NCI-H1694 treated with DMSO at 0.1 percent for 48 hours (cell line): Measurements from ENCODE around the gene IRF2.

Experiments used
- DNase-seq: peaks from one replicate; lab custom pipeline; 2025; lab: John Stamatoyannopoulos, UW

The IRF2 gene

DNA sequence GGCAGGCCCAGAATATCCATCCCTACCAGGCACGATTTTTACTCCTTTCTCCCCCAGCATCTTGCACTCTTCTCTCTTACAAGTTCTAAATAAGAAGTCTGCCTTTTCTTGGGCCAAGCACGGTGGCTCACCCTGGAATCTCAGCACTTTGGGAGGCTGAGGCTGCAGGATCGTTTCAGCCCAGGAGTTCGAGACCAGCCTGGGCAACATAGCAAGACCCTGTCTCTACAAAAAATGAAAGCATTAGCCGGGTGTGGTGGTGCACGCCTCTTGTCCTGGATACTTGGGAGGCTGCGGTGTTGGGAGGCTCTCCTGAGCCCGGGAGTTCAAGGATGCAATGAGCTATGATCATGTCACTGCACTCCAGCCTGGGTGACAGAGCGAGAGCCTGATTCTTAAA is 64.8 kb downstream of the IRF2 start:
- DNase-seq: no peak

DNA sequence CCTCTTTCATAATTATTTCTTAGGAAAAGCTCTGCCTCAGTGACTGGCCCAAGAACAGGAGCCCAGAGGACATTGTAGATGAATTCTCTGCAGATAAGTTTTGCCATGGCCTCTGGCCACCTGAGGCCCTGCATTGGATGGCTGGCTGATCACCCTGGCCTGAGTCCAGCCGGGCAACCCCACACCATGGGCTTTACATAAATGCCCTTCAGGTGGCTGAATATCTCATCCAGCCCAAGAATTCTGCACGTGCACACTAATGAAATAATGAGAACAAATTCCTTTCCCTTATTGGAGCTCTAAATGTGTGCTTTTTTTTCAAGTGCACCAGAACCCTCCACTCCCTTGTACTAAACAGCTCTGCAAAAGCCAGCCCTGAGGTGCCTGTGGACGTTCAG is 65.7 kb downstream of the IRF2 start:
- no peak for DNase-seq

DNA sequence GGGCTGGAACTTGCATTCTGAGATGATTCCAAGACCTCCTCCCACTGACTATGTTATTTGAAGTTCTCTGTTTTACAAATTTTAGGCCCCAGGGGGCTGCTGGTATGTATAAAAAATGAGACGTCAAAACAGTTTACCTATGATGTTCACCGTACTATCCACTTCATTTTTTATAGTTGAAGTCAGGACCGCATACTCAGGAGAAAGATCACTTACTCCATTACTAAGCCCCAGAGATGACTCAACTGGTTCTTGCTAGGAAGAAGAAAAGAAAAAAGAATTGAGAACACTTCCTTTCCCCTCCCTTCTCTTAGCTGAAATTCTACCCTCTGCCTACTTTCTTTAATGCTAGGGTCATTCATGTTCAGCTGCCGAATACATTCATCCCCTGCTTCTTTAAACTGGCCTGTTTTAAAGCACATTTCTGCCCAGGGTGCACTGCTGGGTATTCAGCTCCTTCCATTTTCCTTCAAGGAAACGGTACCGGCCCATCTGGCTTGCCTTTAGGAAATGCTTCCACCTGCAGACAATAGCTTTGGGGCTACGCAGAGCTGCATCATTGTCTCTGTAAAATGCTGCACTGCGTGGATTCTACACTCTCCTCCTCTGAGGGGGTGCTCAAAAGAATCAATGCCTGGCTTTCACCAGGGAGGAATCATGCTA is 66.2 kb downstream of the IRF2 start:
- no peak for DNase-seq

DNA sequence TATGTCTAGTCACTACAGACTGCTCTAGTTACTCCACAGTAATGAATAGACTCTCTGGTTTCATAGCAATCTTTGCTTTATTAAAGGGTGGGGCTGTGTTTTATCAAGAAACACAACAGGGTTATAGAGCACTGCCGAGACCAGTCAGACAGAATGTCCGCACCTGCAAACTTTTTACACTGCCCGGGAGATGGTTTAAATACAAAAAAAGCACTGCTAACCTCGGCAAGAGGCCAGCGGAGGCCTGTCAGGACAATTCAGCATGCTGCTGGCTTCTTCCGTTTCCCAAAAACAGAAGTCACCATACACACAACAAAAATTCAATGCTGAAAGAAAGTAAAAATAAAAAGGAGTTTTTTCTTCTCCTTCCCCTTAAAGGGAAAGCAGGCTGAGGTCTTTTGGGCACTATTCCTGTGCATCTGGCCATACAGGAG is 67.4 kb downstream of the IRF2 start:
- no peak for DNase-seq

DNA sequence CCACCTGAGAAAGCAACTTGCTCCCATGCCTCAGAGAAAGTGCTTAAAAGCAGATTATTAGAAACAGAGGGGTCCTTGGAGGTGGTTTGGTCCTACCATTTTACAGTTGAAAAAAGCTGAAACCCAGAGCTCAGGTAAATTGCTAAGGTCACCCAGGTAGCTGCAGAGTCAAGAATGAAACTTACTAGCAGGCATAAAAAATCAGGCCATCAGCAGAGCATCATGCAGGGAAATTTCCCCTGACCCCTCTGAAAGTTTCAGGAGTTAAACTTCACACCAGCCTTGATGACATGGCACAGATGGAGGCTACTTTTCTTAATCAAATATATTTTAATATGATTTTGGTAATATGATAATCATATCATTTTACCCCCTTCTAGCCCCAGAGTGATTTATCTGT is 70.3 kb downstream of the IRF2 start:
- DNase-seq: no peak

DNA sequence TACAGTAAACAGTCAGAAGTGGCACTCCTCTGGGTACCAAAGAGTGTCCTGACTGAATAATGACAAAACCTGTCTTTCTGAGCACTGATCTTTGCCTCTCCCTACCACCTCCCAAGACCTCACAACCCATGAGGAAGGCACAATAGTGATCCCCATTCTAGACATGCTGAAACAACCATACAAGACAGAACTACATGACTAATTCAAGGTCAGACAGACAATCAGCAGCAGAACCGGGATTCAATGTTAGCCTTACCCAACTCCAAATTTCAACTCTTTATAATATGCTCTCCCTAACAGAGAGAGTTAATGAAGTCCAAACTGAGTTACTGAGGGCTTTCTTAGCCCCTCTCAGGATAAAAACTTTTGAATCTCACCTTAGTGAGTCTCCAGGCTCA is 71.0 kb downstream of the IRF2 start:
- DNase-seq: no peak

DNA sequence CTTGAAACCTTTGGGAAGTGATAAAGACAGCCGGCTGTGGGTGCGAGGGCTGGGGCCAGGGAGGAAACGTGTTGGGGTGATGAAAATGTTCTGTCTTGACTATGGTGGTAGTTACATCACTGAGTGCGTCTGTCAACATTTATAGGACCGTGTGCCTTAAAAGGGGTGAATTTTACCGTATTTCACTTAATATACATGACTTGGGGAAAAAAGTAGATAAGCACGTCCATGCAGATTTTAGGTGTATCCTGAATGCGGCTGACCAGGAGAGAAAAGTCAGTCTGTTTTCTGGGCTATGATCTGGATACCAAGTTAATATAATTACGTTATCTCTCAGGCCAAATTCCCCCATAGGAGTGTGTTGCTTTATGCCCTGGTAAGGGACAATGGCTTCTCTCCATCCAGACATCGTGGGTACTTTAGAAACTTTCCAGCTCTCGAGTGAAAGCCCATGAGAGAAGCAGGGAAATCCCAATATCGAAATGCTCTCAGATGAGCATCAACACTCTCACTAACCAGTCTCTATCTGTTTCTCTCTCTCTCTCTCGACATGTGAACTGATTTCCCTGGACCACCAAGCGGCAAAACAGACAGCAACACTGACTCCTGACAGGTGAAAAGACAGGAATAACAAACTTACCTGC is 71.5 kb downstream of the IRF2 start:
- DNase-seq: no peak

DNA sequence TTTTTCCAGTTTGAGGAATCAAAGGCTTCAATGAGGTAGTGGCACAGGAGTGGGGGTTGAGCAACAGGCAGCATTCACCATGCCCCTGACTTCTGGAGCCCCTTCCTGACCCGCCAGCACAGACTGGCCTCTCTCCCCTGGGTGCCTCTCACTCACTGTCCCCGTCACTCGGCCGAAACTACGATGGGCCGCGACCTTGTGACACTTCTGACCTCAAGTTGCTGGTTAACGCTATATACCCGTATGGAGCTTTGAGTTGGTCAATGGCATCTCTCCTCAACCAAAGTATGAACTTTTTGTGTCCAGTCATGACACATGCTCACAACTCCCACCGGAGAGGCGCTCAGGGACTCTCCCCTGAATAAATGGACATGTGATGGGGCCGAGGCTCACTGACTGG is 72.1 kb downstream of the IRF2 start:
- DNase-seq: no peak

DNA sequence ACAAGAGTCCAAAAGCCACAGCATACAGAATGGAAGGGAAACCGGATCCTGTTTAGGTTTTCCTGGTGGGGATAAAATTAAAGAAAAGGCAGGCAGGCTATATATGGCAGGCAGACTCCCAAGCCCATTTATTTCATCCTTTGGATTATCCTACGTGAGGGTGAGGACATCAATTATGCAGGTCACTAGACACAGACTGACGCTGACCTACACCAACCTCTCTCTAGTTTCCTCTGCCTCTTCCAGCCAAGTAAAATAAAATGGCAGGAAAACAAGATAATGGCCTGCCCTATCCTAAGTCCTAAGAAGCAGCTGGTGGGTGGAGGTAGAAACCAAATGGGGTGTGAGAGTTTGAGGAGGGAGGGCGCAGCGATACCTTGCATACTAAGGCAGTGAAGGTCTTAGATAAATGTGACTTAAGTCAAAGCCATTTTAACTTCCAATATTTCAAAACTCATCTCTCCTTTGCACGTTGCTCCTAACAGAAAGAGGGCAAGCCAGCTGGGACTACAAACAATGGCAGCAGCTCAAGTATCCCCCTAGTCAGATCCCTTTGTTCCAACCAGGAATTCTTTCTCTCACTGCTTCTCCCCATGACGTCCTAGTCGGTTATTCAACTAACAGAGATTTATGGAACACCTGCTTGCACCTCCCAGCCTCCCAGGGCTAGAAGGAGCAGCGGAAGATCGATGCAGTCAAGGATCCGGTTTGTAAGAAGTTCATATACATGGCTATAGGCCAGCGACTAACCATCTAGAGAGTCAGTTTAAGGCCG is 72.8 kb downstream of the IRF2 start:
- DNase-seq: no peak

DNA sequence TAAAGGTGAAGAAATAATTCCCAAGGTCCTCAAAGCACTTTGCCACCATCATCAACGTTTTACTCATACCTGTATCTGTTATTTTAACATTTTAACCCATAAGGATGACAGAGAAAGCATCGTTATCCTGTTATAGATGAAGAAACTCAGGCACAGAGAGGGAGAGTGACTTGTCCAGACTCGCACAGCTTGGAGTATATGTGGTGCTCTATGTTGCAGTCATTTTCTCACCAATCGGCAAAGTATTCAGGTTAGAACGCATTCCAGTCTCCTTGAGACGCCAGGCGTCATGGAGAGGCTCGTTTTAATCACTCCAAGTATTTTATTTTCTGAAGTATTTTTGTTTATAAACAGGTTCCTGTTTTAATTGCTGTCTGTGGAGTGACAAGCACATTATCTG is 73.5 kb downstream of the IRF2 start:
- DNase-seq: no peak

DNA sequence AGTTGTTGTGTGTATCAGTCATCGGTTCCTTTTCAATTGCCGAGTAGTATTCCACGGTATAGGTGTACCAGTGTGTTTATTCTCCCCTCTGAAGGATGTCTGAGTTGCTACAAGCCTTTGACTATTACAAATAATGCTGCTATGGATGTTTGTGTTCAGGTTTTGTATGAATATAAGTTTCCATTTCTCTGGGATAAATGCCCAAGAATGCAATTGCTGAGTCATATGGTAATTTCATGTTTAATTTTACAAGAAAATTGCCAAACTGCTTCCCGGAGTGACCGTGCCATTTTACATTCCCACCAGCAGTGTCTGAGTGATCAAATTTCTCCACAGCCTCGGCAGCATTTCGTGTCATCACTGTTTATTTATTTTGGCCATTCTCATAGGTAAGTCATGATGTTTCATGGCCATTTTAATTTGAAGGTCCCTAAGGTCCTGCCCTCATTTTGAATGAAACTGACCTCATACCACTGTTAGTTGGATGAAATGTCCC is 73.9 kb downstream of the IRF2 start:
- no peak for DNase-seq

DNA sequence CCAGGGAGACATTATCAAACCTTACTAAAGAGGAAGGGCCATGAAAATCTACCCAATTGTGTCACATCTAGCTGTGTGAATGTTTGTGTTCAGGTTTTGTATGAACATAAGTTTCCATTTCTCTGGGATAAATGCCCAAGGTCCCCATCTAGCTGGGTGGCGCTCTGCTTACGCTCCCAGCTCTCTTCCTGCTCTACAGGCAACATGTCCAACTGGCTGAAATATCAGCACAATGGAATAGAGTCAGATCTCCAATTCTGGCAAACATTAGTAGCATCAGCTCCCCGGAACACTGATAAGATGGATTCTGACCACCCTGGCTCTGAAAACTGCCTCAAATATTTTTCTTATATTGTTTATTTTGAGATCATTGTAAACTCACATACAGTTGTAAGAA is 74.8 kb downstream of the IRF2 start:
- DNase-seq: no peak

DNA sequence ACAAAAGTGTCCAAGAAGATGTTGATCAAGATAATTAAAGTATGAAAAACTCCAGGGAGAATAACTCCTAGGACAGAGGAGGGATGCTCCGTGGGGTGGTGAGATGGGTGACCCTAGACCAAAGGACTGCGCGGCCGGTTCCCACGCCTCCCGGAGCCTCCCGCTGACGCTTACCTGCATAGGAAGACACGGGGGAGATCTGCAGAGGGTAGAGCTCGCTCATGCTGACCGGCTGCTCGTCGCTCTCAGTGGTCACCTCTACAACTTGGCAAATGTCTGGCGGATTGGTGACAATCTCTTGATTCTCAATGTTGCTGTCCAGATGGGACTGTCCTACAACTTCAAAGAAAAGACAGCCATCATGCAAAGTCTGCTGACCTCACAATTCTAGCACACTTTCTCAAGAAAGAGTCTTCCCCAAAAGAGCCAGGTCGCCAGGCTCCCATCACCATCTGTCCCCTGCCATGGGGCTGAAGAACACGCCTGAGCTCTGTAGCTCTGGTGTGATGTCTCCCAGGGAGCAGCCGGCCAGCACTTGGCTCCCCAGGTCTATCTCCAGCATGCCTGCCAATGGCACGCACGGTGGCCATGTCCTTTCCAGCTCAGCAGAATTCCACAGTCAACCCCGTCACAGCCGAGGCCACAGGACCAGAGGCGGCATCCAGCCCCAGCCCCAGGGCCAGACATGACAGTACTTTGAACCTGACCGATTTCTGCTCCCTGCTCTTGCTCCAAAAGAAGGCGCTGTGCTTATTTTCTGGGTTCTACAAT is 75.4 kb downstream of the IRF2 start:
- DNase-seq: no peak

DNA sequence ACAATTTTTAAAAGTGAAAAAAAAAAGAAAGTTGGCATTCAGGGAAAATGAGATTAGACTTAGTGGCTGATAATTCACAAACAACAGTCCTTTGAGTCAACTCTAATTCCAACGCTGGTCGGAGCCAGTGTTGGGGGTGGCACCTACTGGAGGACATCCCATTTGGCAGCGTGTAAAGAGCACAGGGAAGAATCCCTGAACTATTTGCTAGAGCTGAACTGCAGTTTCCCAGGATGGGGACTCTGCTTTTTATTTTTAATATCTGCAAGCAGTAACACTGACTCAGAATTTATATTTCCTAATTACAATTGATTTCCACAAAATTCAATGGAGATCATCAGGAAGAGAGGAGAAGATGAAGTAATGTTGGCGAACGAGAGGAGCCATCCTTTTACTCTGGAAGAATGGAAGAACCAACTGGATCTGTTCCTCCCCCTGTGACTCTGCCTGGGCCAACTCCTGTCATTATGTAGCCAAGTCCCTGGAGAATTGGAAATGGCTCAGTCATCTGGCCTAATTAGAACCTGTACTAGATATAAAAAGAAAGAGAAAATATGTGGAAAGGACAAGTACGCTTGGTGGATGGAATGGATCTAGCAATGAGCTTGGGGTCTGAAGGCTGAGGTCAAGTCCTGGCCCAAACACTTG is 76.7 kb downstream of the IRF2 start:
- DNase-seq: peak; percentile 31

DNA sequence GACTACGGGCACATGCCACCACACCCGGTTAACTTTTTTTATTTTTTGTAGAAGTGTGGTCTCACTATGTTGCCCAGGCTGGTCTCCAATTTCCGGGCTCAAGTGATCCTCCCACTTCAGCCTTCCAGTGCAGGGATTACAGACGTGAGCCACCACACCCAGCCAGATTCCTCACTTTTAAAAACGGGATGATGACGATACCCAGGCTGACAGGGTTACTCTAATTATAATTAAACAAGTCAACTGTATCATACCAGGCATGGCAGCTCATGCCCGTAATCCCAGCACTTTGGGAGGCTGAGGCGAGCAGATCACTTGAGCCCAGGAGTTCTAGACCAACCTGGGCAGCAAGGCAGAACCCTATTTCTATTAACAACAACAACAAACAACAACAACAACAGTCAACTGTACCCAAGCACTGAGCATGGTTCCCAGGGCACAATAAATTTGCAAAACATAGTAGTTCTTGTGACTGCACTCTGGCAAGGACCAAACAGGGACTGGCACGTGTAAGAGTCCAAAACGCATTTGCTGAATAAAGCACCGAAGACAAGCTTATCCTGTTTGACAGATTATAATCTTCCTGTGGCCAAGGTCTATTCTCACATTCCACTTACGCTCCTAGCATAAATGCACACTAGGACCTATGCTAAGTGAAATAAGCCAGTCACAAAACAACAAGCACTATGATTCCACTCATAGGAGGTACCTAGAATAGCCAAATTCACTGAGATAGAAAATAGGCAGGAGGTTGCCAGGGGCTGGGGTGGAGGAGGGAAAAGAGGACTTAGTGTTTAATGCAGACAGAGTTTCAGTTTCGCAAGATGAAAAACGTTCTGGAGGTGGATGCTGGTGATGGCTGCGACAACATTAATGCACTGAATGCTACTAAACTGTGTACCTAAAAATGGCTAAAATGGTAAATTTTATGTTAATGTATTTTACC is 77.5 kb downstream of the IRF2 start:
- no peak for DNase-seq

DNA sequence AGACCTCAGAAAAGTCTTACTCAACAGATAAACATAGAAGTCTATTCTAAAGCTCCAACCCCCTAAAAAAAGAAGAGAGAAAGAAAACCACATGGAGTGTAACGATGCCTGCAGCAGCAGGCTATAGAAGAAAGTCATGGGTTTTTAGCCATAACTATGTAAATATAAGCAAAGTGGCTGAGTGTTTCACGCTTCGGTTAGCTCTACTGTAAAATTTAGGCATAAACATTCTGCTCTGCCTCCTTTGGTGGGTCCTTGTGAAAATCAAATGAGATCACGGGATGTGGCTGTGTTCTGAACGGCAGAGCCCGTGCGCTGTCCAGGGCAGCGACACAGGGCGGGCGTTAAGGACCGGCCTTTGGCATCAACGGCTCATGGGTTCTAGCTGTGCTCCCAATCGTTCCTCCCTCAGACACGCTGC is 78.4 kb downstream of the IRF2 start:
- no peak for DNase-seq

DNA sequence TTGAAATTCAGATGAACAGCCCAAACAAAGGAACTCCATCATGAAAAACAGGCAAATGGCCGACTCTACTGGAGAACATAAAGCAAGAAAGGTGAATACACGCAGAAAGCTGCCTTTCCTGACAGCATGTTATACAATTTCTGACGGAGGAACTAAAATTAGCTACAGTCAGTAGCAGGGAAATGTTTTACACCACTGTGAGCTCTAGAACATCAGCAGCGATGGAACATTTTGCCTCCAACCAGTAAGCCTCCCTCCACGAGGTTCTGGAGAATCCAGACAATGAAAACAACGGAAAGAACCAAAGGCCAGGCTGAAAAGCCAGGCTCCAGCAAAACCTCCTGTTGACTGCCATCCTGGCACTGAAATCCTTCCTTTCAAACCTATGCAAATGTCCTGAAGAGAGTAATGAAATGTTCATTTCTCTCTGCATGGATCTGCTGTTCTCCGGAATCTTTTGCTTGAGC is 78.9 kb downstream of the IRF2 start:
- DNase-seq: no peak

DNA sequence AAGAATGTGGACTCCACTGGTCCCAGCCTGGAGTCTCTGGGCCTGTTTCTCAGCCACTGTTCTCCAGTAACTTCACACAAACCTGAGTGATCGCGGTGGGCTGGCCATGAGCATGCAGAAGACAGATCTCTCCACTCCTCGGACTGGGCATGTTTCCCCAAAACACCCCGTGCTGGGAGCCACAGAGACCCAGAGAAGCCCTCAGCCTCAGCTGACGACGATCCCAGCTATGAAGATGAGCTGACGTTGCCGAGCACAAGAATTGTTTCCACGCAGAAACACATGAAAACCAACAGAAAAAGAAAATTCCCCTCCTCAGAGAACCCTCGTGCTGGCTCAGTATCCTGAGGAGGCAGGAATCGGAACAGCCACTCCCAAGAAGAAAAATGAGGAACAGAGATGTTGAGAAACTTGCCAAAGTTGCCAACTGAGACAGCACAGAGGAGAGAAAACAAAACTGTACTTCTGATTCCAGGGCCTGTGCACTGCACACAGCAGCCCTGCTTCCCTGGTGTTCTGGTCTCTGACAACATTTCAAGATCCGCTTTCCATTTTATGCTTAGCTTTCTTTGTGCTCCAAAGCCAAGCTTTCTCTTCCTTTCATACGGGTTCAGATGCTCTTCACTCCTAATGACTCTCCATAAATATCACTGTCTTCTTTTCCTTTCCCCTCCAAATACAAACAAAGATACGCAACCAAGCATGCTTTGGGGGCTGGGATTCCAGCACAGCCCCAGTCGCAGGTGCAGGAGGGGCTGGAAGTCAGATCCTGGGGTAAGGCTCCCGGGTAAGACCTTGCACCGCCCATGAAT is 81.4 kb downstream of the IRF2 start:
- DNase-seq: no peak

DNA sequence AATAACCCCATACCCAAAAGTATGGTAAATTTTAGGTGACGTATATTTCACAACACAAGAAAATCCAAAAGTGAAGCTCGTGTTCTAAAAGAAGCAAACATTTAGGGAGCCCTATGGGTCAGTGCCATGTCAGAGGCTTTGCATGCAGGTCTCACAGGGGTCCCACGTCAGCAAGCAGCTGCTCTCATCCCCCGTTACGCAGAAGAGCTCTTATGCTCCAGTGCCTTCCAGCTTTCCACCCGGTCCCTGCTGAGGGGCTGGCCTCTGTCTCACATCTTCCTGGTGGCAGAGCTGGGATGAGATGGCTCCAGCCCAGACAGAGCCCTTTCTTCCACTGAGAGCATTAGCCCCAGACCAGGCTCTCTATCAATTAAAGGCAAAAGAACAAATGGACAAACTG is 82.0 kb downstream of the IRF2 start:
- no peak for DNase-seq
